ENCODE data around the gene TMEM150B. TPM values are rescaled to one million over a fixed set of nuclear protein-coding genes. Genes with fewer than 3 reads are reported as not detected.

TMEM150B gene
- total and polyA plus RNA-seq, 2 donors (not counting 1 experiment from before 2014, with no cell fraction given) = 1.4 TPM; not detected in 1

GRCh38 chr19:55264531-55264930 is 60.6 kb downstream of the TMEM150B start:
- Mint-ChIP-seq H3K27me3 (no peaks in the 10 kb centered on the region), H3K4me3 (no peak overlapping the region), H3K27ac (no peak overlapping the region), H3K4me1 (peaks cover 15% of the 10 kb centered on the region), H3K9me3 (ENCODE audit: insufficient read depth) (no peaks in the 10 kb centered on the region)
- DNase-seq (no peak), ATAC-seq (ENCODE audit: low read depth) (no peak)
- Histone ChIP-seq H3K4me2 (replicated peaks; ENCODE audit: low read depth, low read length, poor library complexity, severe bottlenecking) (no peak overlapping the region), H3K79me2 (ENCODE audit: control insufficient read depth, insufficient read depth, low read length) (peaks cover 57% of the 10 kb centered on the region), H3K4me3 (ENCODE audit: control extremely low read depth in 1 of 5, extremely low read depth in 1 of 5, insufficient read depth in 1 of 5, low read depth in 2 of 5, low read length in 4 of 5) (no peak overlapping the region), H3K36me3 (replicated peaks in 1 of 2; ENCODE audit: control extremely low read depth in 1 of 2, control insufficient read depth in 1 of 2, extremely low read depth in 1 of 2, insufficient read depth in 2 of 2, low read length in 1 of 2) (peaks cover 0 to 2% of the 10 kb centered on the region in 2 experiments), H3K27me3 (replicated peaks in 1 of 4; ENCODE audit: control extremely low read depth in 1 of 4, control insufficient read depth in 3 of 4, insufficient read depth in 4 of 4, low read length in 3 of 4) (no peaks in the 10 kb centered on the region), H3K9me3 (ENCODE audit: control extremely low read depth in 1 of 3, control insufficient read depth in 2 of 3, insufficient read depth in 1 of 3, low read length in 2 of 3) (no peaks in the 10 kb centered on the region), H3K27ac (ENCODE audit: low read length in 2 of 2) (no peak overlapping the region), H2AFZ (ENCODE audit: insufficient read depth, low read depth, low read length, poor library complexity, severe bottlenecking) (no peak overlapping the region), H4K20me1 (ENCODE audit: control insufficient read depth, insufficient read depth, low read length, poor library complexity, severe bottlenecking) (no peaks in the 10 kb centered on the region), H3K4me1 (ENCODE audit: control insufficient read depth in 2 of 2, insufficient read depth in 2 of 2, low read length in 2 of 2) (peaks cover 8 to 9% of the 10 kb centered on the region in 2 donors), H3K9ac (ENCODE audit: low read length) (no peak overlapping the region)
- CTCF ChIA-PET = no interaction called here
- intact Hi-C loops (cut with micrococcal nuclease) = no loop called here
- POLR2A ChIA-PET = interaction anchor here (1.1 kb wide), 1 partner anchor 10 kb away, joined by 3 read pairs; no protein-coding TSS in a partner anchor
- TF ChIP-seq, protein P1, sequence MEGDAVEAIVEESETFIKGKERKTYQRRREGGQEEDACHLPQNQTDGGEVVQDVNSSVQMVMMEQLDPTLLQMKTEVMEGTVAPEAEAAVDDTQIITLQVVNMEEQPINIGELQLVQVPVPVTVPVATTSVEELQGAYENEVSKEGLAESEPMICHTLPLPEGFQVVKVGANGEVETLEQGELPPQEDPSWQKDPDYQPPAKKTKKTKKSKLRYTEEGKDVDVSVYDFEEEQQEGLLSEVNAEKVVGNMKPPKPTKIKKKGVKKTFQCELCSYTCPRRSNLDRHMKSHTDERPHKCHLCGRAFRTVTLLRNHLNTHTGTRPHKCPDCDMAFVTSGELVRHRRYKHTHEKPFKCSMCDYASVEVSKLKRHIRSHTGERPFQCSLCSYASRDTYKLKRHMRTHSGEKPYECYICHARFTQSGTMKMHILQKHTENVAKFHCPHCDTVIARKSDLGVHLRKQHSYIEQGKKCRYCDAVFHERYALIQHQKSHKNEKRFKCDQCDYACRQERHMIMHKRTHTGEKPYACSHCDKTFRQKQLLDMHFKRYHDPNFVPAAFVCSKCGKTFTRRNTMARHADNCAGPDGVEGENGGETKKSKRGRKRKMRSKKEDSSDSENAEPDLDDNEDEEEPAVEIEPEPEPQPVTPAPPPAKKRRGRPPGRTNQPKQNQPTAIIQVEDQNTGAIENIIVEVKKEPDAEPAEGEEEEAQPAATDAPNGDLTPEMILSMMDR (IDR thresholded peaks at IDR 0.05) = no peak
- WGBS (ENCODE audit: insufficient coverage) = 87% methylated on average over 3 of the region's 5 CpGs

Other genes starting within 250 kb of the TMEM150B start
- gene EPS8L1, start 249.5 kb downstream of the TMEM150B start, total RNA-seq = 1.0 and 1.3 TPM in 2 replicates
- 0.39 and 0.72 TPM in 2 replicates for gene EPS8L1, start 249.5 kb downstream of the TMEM150B start, polyA plus RNA-seq
- 174 and 179 TPM in 2 replicates for gene PPP1R12C, start 207.7 kb downstream of the TMEM150B start, total RNA-seq
- gene PPP1R12C, start 207.7 kb downstream of the TMEM150B start, polyA plus RNA-seq = 145 and 231 TPM in 2 replicates
- gene TNNT1, start 176.1 kb downstream of the TMEM150B start, total RNA-seq = not detected in 2 replicates
- not detected in 2 replicates for gene TNNT1, start 176.1 kb downstream of the TMEM150B start, polyA plus RNA-seq
- gene TNNI3, start 167.6 kb downstream of the TMEM150B start, total RNA-seq = not detected in 2 replicates
- gene TNNI3, start 167.6 kb downstream of the TMEM150B start, polyA plus RNA-seq = not detected in 2 replicates
- not detected in 2 replicates for gene DNAAF3, start 158.7 kb downstream of the TMEM150B start, total RNA-seq
- not detected in 2 replicates for gene DNAAF3, start 158.7 kb downstream of the TMEM150B start, polyA plus RNA-seq
- gene SYT5, start 145.1 kb downstream of the TMEM150B start, total RNA-seq = 0.94 and 1.2 TPM in 2 replicates
- gene SYT5, start 145.1 kb downstream of the TMEM150B start, polyA plus RNA-seq = 0.27 and 1.5 TPM in 2 replicates
- not detected in 2 replicates for gene PTPRH, start 115.8 kb downstream of the TMEM150B start, total RNA-seq
- gene PTPRH, start 115.8 kb downstream of the TMEM150B start, polyA plus RNA-seq = not detected in 2 replicates
- 19.4 and 20.7 TPM in 2 replicates for gene TMEM86B, start 96.6 kb downstream of the TMEM150B start, total RNA-seq
- gene TMEM86B, start 96.6 kb downstream of the TMEM150B start, polyA plus RNA-seq = 13.6 and 14.5 TPM in 2 replicates
- 193 and 195 TPM in 2 replicates for gene PPP6R1, start 66.3 kb downstream of the TMEM150B start, total RNA-seq
- gene PPP6R1, start 66.3 kb downstream of the TMEM150B start, polyA plus RNA-seq = 122 and 125 TPM in 2 replicates
- 15.6 and 18.2 TPM in 2 replicates for gene HSPBP1, start 45.2 kb downstream of the TMEM150B start, total RNA-seq
- 18.9 and 19.0 TPM in 2 replicates for gene HSPBP1, start 45.2 kb downstream of the TMEM150B start, polyA plus RNA-seq
- 0.94 and 1.7 TPM in 2 replicates for gene BRSK1, start 41.3 kb downstream of the TMEM150B start, total RNA-seq
- 1.4 and 4.0 TPM in 2 replicates for gene BRSK1, start 41.3 kb downstream of the TMEM150B start, polyA plus RNA-seq
- gene KMT5C, start 14.5 kb upstream of the TMEM150B start, total RNA-seq = 19.6 and 22.2 TPM in 2 replicates
- gene KMT5C, start 14.5 kb upstream of the TMEM150B start, polyA plus RNA-seq = 23.6 and 37.8 TPM in 2 replicates
- gene COX6B2, start 29.4 kb upstream of the TMEM150B start, total RNA-seq = not detected in 2 replicates
- 0.07 TPM in 1 of 2 replicates, not detected in the other for gene COX6B2, start 29.4 kb upstream of the TMEM150B start, polyA plus RNA-seq
- gene GARIN5B, start 37.9 kb upstream of the TMEM150B start, total RNA-seq = not detected in 2 replicates
- not detected in 2 replicates for gene GARIN5B, start 37.9 kb upstream of the TMEM150B start, polyA plus RNA-seq
- gene IL11, start 45.1 kb upstream of the TMEM150B start, total RNA-seq = not detected in 2 replicates
- gene IL11, start 45.1 kb upstream of the TMEM150B start, polyA plus RNA-seq = 0.13 TPM in 1 of 2 replicates, not detected in the other
- not detected in 2 replicates for gene TMEM190, start 51.5 kb upstream of the TMEM150B start, total RNA-seq
- gene TMEM190, start 51.5 kb upstream of the TMEM150B start, polyA plus RNA-seq = not detected in 2 replicates
- 4.3 and 4.7 TPM in 2 replicates for gene TMEM238, start 59.0 kb upstream of the TMEM150B start, total RNA-seq
- gene TMEM238, start 59.0 kb upstream of the TMEM150B start, polyA plus RNA-seq = 0.76 and 2.7 TPM in 2 replicates
- gene RPL28, start 60.6 kb upstream of the TMEM150B start, total RNA-seq = 2,397 and 2,578 TPM in 2 replicates
- gene RPL28, start 60.6 kb upstream of the TMEM150B start, polyA plus RNA-seq = 4,661 and 8,441 TPM in 2 replicates
- gene UBE2S, start 82.4 kb upstream of the TMEM150B start, total RNA-seq = 20.6 and 29.0 TPM in 2 replicates
- 50.0 and 72.7 TPM in 2 replicates for gene UBE2S, start 82.4 kb upstream of the TMEM150B start, polyA plus RNA-seq
- gene SHISA7, start 118.0 kb upstream of the TMEM150B start, total RNA-seq = not detected in 2 replicates
- gene SHISA7, start 118.0 kb upstream of the TMEM150B start, polyA plus RNA-seq = 0.06 TPM in 1 of 2 replicates, not detected in the other
- gene ISOC2, start 136.3 kb upstream of the TMEM150B start, total RNA-seq = 10.0 and 11.1 TPM in 2 replicates
- gene ISOC2, start 136.3 kb upstream of the TMEM150B start, polyA plus RNA-seq = 13.5 and 27.6 TPM in 2 replicates
- not detected in 2 replicates for gene C19orf85, start 139.4 kb upstream of the TMEM150B start, total RNA-seq
- not detected in 2 replicates for gene C19orf85, start 139.4 kb upstream of the TMEM150B start, polyA plus RNA-seq
- 13.3 and 15.5 TPM in 2 replicates for gene ZNF628, start 151.3 kb upstream of the TMEM150B start, total RNA-seq
- 18.3 and 28.6 TPM in 2 replicates for gene ZNF628, start 151.3 kb upstream of the TMEM150B start, polyA plus RNA-seq
- gene NAT14, start 159.8 kb upstream of the TMEM150B start, total RNA-seq = 10.7 and 12.6 TPM in 2 replicates
- gene NAT14, start 159.8 kb upstream of the TMEM150B start, polyA plus RNA-seq = 15.1 and 23.2 TPM in 2 replicates
- gene SSC5D, start 163.1 kb upstream of the TMEM150B start, total RNA-seq = 0.44 and 0.58 TPM in 2 replicates
- gene SSC5D, start 163.1 kb upstream of the TMEM150B start, polyA plus RNA-seq = 0.22 and 0.46 TPM in 2 replicates
- gene SBK2, start 211.8 kb upstream of the TMEM150B start, total RNA-seq = not detected in 2 replicates
- not detected in 2 replicates for gene SBK2, start 211.8 kb upstream of the TMEM150B start, polyA plus RNA-seq
- gene SBK3, start 220.2 kb upstream of the TMEM150B start, total RNA-seq = not detected in 2 replicates
- gene SBK3, start 220.2 kb upstream of the TMEM150B start, polyA plus RNA-seq = not detected in 2 replicates